NCI-H748 (cell line): ENCODE measurements around the gene SNAPC5.
"Not testable (repeated sequence)": the region's sequence is repeated elsewhere in the genome, so short reads cannot be mapped to it uniquely, and the experiment has no call there.

ENCODE experiments used
- DNase-seq: peaks from one replicate; lab custom pipeline; 2025; ENCODE audit not compliant: unreplicated experiment; lab: John Stamatoyannopoulos, UW

SNAPC5 gene

GRCh38 chr15:66491846-66492245 lies 5.7 kb downstream of the SNAPC5 start:
- DNase-seq: no peak

- no peak for DNase-seq
Observed at GRCh38 chr15:66489179-66489791, 8.3 kb downstream of the SNAPC5 start.

GRCh38 chr15:66488525-66488924 lies 9.0 kb downstream of the SNAPC5 start:
- no peak for DNase-seq

- DNase-seq: no peak
Observed at GRCh38 chr15:66486887-66487286, 10.7 kb downstream of the SNAPC5 start.

- no peak for DNase-seq
Observed at GRCh38 chr15:66484539-66485112, 12.9 kb downstream of the SNAPC5 start.

GRCh38 chr15:66483131-66483566 lies 14.4 kb downstream of the SNAPC5 start:
- DNase-seq: no peak

GRCh38 chr15:66482539-66482938 lies 15.0 kb downstream of the SNAPC5 start:
- DNase-seq: no peak

GRCh38 chr15:66481107-66481856 lies 16.3 kb downstream of the SNAPC5 start:
- no peak for DNase-seq

GRCh38 chr15:66480267-66480666 lies 17.3 kb downstream of the SNAPC5 start:
- DNase-seq: no peak

- no peak for DNase-seq
Observed at GRCh38 chr15:66477011-66477410, 20.6 kb downstream of the SNAPC5 start.

GRCh38 chr15:66476535-66476934 lies 21.0 kb downstream of the SNAPC5 start:
- no peak for DNase-seq

GRCh38 chr15:66474963-66475362 lies 22.6 kb downstream of the SNAPC5 start:
- DNase-seq: no peak

- DNase-seq: no peak
Observed at GRCh38 chr15:66474135-66474534, 23.4 kb downstream of the SNAPC5 start.

GRCh38 chr15:66472176-66472999 lies 25.2 kb downstream of the SNAPC5 start:
- DNase-seq: no peak

GRCh38 chr15:66470825-66471224 lies 26.7 kb downstream of the SNAPC5 start:
- not testable (repeated sequence) for DNase-seq

- DNase-seq: not testable (repeated sequence)
Observed at GRCh38 chr15:66467162-66468040, 30.2 kb downstream of the SNAPC5 start.

GRCh38 chr15:66465294-66465693 lies 32.3 kb downstream of the SNAPC5 start:
- not testable (repeated sequence) for DNase-seq

- DNase-seq: no peak
Observed at GRCh38 chr15:66462627-66463026, 34.9 kb downstream of the SNAPC5 start.

GRCh38 chr15:66461917-66462316 lies 35.6 kb downstream of the SNAPC5 start:
- no peak for DNase-seq

GRCh38 chr15:66461294-66461693 lies 36.3 kb downstream of the SNAPC5 start:
- not testable (repeated sequence) for DNase-seq
